Neuronal stem cell (in vitro differentiated cells): ENCODE measurements around the gene KCNK18.

Source experiments
- DNase-seq: peaks from one replicate; pipeline ENCODE4 v3.0.0-alpha.2; 2013; ENCODE audit warnings: low spot score
- H2AFZ ChIP-seq: one replicate; pipeline ENCODE4 v1.6.1; 2013; ENCODE audit warnings: mild to moderate bottlenecking, low read length, inconsistent platforms
- H2AK5ac ChIP-seq: 2 replicates; pipeline ENCODE4 v1.6.1; 2013; ENCODE audit warnings: low read depth, mild to moderate bottlenecking, inconsistent platforms, low read length, moderate library complexity, mixed read lengths
- H2BK120ac ChIP-seq: 2 replicates; pipeline ENCODE4 v1.6.1; 2013; ENCODE audit warnings: low read depth, mild to moderate bottlenecking, inconsistent platforms, low read length, moderate library complexity, mixed read lengths
- H2BK12ac ChIP-seq: one replicate; pipeline ENCODE4 v1.6.1; 2013; ENCODE audit warnings: low read length, inconsistent platforms
- H2BK15ac ChIP-seq: 2 replicates; pipeline ENCODE4 v1.6.1; 2013; ENCODE audit warnings: mild to moderate bottlenecking, low read length, inconsistent platforms, mixed read lengths
- H2BK5ac ChIP-seq: one replicate; pipeline ENCODE4 v1.6.1; 2013; ENCODE audit warnings: inconsistent platforms, mild to moderate bottlenecking, low read length, moderate library complexity
- H3K14ac ChIP-seq: one replicate; pipeline ENCODE4 v1.6.1; 2013; ENCODE audit warnings: low read length, inconsistent platforms
- H3K18ac ChIP-seq: 2 replicates; pipeline ENCODE4 v1.6.1; 2013; ENCODE audit warnings: low read length, inconsistent platforms
- H3K23ac ChIP-seq: 2 replicates; pipeline ENCODE4 v1.6.1; 2013; ENCODE audit warnings: low read depth, mild to moderate bottlenecking, mixed read lengths, low read length, inconsistent platforms; ENCODE audit not compliant: poor library complexity
- H3K27ac ChIP-seq: replicated peaks from 3 replicates; pipeline ENCODE4 v1.5.1; 2013; ENCODE audit warnings: low read length, inconsistent platforms
- H3K27me3 ChIP-seq, 3 experiments: 2 replicates each; pipeline ENCODE4 v1.6.1; 2013; ENCODE audit warnings: low read length in 3 of 3, mild to moderate bottlenecking in 2 of 3, inconsistent platforms in 1 of 3, low read depth in 1 of 3, mixed read lengths in 1 of 3, moderate library complexity in 1 of 3; ENCODE audit not compliant: control insufficient read depth in 3 of 3, insufficient read depth in 3 of 3
- H3K36me3 ChIP-seq, 2 donors: replicated peaks in 1 of 2; 2 replicates each; pipeline ENCODE4 v1.6.1; 2013; ENCODE audit warnings: low read length in 2 of 2; ENCODE audit not compliant: control insufficient read depth in 2 of 2, insufficient read depth in 2 of 2
- H3K4ac ChIP-seq: 2 replicates; pipeline ENCODE4 v1.6.1; 2013; ENCODE audit warnings: inconsistent platforms, mild to moderate bottlenecking, low read length, moderate library complexity
- H3K4me1 ChIP-seq, 2 donors: 1 replicate in 1 of 2; 2 replicates in 1 of 2; pipeline ENCODE4 v1.6.1; 2013; ENCODE audit warnings: low read length in 2 of 2, low read depth in 1 of 2; ENCODE audit not compliant: control insufficient read depth in 2 of 2, insufficient read depth in 1 of 2
- H3K4me2 ChIP-seq: one replicate; pipeline ENCODE4 v1.6.1; 2013; ENCODE audit warnings: mild to moderate bottlenecking, low read length, inconsistent platforms; ENCODE audit not compliant: insufficient read depth, poor library complexity, severe bottlenecking
- H3K4me3 ChIP-seq, 2 donors: 2 replicates each; pipeline ENCODE4 v1.5.1; 2013; ENCODE audit warnings: low read length in 2 of 2, mild to moderate bottlenecking in 2 of 2, inconsistent platforms in 1 of 2, moderate library complexity in 1 of 2
- H3K79me1 ChIP-seq: one replicate; pipeline ENCODE4 v1.6.1; 2013; ENCODE audit warnings: low read depth, mild to moderate bottlenecking, inconsistent platforms, low read length, moderate library complexity
- H3K9ac ChIP-seq: one replicate; pipeline ENCODE4 v1.6.1; 2013; ENCODE audit warnings: mild to moderate bottlenecking, low read depth, low read length, inconsistent platforms; ENCODE audit not compliant: poor library complexity
- H3K9me3 ChIP-seq, 2 donors: replicated peaks in 1 of 2; 2 replicates each; pipeline versions ENCODE3 to v1.6.1; 2013; ENCODE audit warnings: low read length in 2 of 2, mild to moderate bottlenecking in 2 of 2, inconsistent platforms in 1 of 2, low read depth in 1 of 2, mixed read lengths in 1 of 2, moderate library complexity in 1 of 2; ENCODE audit not compliant: control insufficient read depth in 2 of 2, insufficient read depth in 1 of 2
- H4K8ac ChIP-seq: one replicate; pipeline ENCODE4 v1.6.1; 2013; ENCODE audit warnings: low read depth, mild to moderate bottlenecking, inconsistent platforms, low read length, moderate library complexity
- H4K91ac ChIP-seq: one replicate; pipeline ENCODE4 v1.6.1; 2013; ENCODE audit warnings: low read length, low read depth, mild to moderate bottlenecking, inconsistent platforms; ENCODE audit not compliant: poor library complexity
- WGBS, 2 donors: extraction: QIAGEN DNeasy Blood & Tissue Kit; methylation state at CpG; one replicate each; pipeline ENCODE4 v1.1.7; 2013; ENCODE audit warnings: missing lambda C conversion rate in 2 of 2, mixed read lengths in 1 of 2; ENCODE audit not compliant: insufficient read length in 2 of 2, insufficient replicate concordance in 1 of 2; ENCODE audit errors: extremely low coverage in 2 of 2; 5-methylcytosine and 5-hydroxymethylcytosine counted together

The KCNK18 gene

DNA sequence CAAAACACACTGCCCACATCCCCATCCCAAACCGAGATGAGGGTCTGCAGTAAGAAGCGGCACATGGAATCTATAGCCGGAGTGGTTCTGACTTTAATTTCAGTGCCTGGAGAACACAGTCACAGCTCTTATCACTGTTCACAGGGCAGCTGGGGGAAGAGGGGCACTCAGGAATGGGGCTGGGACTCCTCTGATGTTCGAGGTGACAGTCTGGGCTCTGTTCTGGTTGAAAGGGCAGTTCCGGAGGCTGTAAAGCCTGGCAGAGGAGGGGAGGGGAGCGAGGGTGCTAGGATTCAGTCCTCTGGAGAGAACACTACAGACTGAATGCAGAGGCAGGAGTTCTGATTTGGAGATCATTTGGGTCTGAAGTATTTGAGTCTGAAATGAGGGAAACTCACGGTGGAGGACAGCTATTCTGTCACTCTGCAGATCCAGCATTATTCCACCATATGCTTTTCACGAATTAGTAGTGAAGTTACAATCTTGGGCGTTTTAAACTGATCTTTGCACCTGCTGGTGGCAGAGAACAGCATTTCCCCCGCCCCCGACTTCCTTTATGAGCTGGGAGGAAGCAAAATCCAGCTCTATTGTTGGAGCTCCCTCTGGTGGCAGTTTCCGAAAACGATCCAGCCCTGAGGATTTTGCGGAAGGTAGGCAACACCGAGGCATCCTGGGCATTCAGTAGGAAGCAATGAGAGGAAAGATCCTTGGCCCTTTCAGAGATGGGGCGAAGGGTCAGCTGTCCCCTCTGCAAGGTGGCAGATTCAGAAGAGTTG, 22.7 kb upstream of the KCNK18 start:
- Histone ChIP-seq H3K14ac (no peak overlapping the region), H3K4ac (no peak overlapping the region), H4K8ac (no peak overlapping the region), H2AFZ (peak overlapping the region; percentile 68), H2BK15ac (no peak overlapping the region), H3K23ac (no peak overlapping the region), H2BK12ac (no peak overlapping the region), H3K4me3 (peak overlapping the region; percentile 14 to 74), H3K9me3 (no peaks in the 10 kb centered on the region), H3K4me2 (peak overlapping the region; percentile 90), H3K79me1 (no peaks in the 10 kb centered on the region), H3K9ac (peak overlapping the region; percentile 81), H3K36me3 (no peaks in the 10 kb centered on the region), H3K18ac (peak overlapping the region; percentile 22), H3K4me1 (peaks cover 5 to 8% of the 10 kb centered on the region in 2 donors), H2BK5ac (no peak overlapping the region), H2AK5ac (no peak overlapping the region), H3K27ac (no peak overlapping the region), H4K91ac (no peak overlapping the region), H3K27me3 (peaks cover 2 to 59% (median 24%) of the 10 kb centered on the region in 3 experiments), H2BK120ac (no peak overlapping the region)
- WGBS, 2 donors = no CpG with 5 or more reads among the region's 16 CpGs
- DNase-seq = peak; percentile 92

DNA sequence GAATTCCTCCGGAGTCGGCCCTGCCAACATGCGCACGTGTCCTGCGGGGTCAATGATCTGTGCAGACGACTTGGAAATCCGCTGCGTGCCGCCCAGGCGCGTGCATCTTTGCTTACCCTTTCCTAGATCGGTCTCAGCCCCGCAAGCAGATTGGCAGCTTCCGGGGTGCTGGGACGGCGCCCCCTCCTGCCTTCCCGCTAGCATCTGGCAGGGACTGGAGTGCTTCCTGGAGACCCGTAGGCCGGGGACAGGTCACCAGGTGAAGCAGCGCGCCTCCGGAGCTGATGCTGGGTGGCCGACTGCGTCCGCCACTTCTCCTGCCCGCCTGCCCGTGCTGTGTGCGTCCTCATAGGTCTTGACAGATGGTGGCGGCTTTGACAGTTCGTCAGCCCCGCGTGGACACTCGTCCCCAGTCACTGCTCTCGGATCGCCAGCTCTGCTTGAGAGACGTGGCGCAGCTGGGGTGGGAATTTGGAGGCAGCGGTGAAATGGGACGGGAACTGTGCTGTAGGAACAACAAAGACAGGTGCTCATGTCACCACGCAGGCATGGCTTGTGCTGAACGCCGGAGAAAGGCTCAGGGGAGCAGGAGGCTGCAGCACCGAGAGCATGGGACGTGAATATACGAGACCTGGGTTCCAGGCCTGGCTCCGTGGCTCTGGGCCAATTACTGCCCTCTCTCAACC, 21.9 kb upstream of the KCNK18 start:
- no peak overlapping the region for H2BK15ac ChIP-seq
- H3K4ac ChIP-seq = no peak overlapping the region
- DNase-seq = no peak
- peak overlapping the region; percentile 14 to 74 for H3K4me3 ChIP-seq
- peaks cover 5 to 7% of the 10 kb centered on the region in 2 donors for H3K4me1 ChIP-seq
- H3K79me1 ChIP-seq = no peaks in the 10 kb centered on the region
- peaks cover 2 to 52% (median 16%) of the 10 kb centered on the region in 3 experiments for H3K27me3 ChIP-seq
- no peak overlapping the region for H3K23ac ChIP-seq
- H3K36me3 ChIP-seq = no peaks in the 10 kb centered on the region
- H2BK12ac ChIP-seq = peak overlapping the region; percentile 14
- no peak overlapping the region for H2BK120ac ChIP-seq
- H2BK5ac ChIP-seq = no peak overlapping the region
- no peak overlapping the region for H4K91ac ChIP-seq
- H3K27ac ChIP-seq = no peak overlapping the region
- no CpG with 5 or more reads among the region's 46 CpGs for WGBS, 2 donors
- H3K9ac ChIP-seq = peak overlapping the region; percentile 81
- H3K14ac ChIP-seq = peak overlapping the region; percentile 25
- H3K4me2 ChIP-seq = peak overlapping the region; percentile 90
- peak overlapping the region; percentile 8 for H3K18ac ChIP-seq
- H2AK5ac ChIP-seq = no peak overlapping the region
- no peaks in the 10 kb centered on the region for H3K9me3 ChIP-seq
- peak overlapping the region; percentile 68 for H2AFZ ChIP-seq
- H4K8ac ChIP-seq = no peak overlapping the region

DNA sequence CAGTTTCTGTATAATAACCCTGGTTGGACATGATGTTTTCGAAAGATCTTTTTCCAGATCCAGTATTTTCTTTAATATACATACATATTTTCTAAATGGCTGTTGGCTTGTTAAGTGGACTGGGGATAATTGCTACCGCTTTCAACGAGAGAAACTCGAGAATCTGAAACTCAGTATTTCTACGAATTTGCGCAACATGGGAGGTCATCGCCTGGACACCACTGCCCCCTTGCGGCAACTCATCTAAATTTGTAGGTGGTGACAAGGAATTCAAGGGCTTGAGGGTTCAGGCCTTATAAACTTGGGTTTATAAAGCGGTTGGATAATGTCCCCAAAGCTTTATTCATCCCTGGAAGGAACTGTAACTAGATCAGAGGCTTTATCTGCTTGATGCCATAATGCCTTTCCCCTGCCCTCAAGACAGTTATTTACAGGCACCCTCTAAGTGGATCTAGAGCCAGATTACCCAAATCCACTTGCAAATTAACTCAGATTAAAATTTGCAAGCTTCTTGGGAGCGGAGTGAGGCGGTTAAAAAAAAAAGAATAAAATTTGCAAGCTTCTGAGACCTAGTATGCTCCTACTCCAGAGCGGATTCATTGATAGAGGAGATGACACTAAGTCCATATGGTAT, 21.3 kb upstream of the KCNK18 start:
- no peak overlapping the region for H4K91ac ChIP-seq
- H3K4me3 ChIP-seq = no peak overlapping the region
- peak; percentile 75 for DNase-seq
- H3K4ac ChIP-seq = no peak overlapping the region
- no peak overlapping the region for H3K23ac ChIP-seq
- no peak overlapping the region for H3K9ac ChIP-seq
- H2AK5ac ChIP-seq = no peak overlapping the region
- H2AFZ ChIP-seq = peak overlapping the region; percentile 68
- H3K18ac ChIP-seq = no peak overlapping the region
- peaks cover 5 to 7% of the 10 kb centered on the region in 2 donors for H3K4me1 ChIP-seq
- no peak overlapping the region for H2BK120ac ChIP-seq
- H3K27ac ChIP-seq = no peak overlapping the region
- H2BK5ac ChIP-seq = no peak overlapping the region
- H3K36me3 ChIP-seq = no peaks in the 10 kb centered on the region
- peak overlapping the region; percentile 90 for H3K4me2 ChIP-seq
- H3K27me3 ChIP-seq = peaks cover 2 to 49% (median 14%) of the 10 kb centered on the region in 3 experiments
- H4K8ac ChIP-seq = no peak overlapping the region
- no peaks in the 10 kb centered on the region for H3K9me3 ChIP-seq
- no peaks in the 10 kb centered on the region for H3K79me1 ChIP-seq
- H2BK15ac ChIP-seq = no peak overlapping the region
- H3K14ac ChIP-seq = no peak overlapping the region
- WGBS, 2 donors = no CpG with 5 or more reads among the region's 12 CpGs
- H2BK12ac ChIP-seq = no peak overlapping the region

DNA sequence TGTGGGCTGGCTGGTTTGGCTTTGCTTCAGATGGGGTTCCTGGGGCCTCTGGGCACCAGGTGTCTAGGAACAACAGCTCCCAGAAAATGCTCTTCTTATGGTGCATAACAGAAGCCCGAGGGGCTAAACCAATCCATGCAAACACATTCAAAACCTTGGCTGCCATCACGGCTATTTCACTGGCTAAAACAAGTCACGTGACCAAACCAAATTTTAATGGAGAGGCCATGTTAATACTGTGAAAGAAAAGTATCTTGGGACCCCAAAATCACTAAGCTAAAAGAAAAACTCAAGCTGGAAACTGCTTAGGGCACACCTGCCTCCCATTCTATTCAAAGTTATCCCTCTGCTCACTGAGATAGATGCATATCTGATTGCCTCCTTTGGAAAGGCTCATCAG, 19.1 kb upstream of the KCNK18 start:
- no peaks in the 10 kb centered on the region for H3K79me1 ChIP-seq
- H3K27ac ChIP-seq = no peak overlapping the region
- H2BK5ac ChIP-seq = no peak overlapping the region
- H3K4me2 ChIP-seq = no peak overlapping the region
- H3K27me3 ChIP-seq = peaks cover 2 to 27% (median 10%) of the 10 kb centered on the region in 3 experiments
- H3K9me3 ChIP-seq = no peaks in the 10 kb centered on the region
- H3K14ac ChIP-seq = no peak overlapping the region
- no peak overlapping the region for H4K91ac ChIP-seq
- no peak overlapping the region for H3K23ac ChIP-seq
- H3K4me1 ChIP-seq = peaks cover 5 to 7% of the 10 kb centered on the region in 2 donors
- H3K4me3 ChIP-seq = no peak overlapping the region
- no peaks in the 10 kb centered on the region for H3K36me3 ChIP-seq
- H4K8ac ChIP-seq = no peak overlapping the region
- no peak overlapping the region for H2BK15ac ChIP-seq
- H2BK120ac ChIP-seq = no peak overlapping the region
- no peak overlapping the region for H2BK12ac ChIP-seq
- H2AK5ac ChIP-seq = no peak overlapping the region
- WGBS, 2 donors = no CpG with 5 or more reads among the region's 3 CpGs
- H3K4ac ChIP-seq = no peak overlapping the region
- DNase-seq = no peak
- H2AFZ ChIP-seq = no peak overlapping the region
- H3K18ac ChIP-seq = no peak overlapping the region
- no peak overlapping the region for H3K9ac ChIP-seq
